IPS-18a (cell line): Measurements from ENCODE around the gene MAGEB2.

Experiments
- H3K27ac ChIP-seq: one replicate; pipeline ENCODE4 v1.5.1; 2013; ENCODE audit warnings: low read length
- H3K27me3 ChIP-seq: one replicate; pipeline ENCODE4 v1.6.1; 2013; ENCODE audit warnings: mild to moderate bottlenecking, low read length; ENCODE audit not compliant: control insufficient read depth, insufficient read depth
- H3K36me3 ChIP-seq: one replicate; pipeline ENCODE4 v1.6.1; 2013; ENCODE audit warnings: low read depth, low read length; ENCODE audit not compliant: control insufficient read depth
- H3K4me1 ChIP-seq: one replicate; pipeline ENCODE4 v1.6.1; 2013; ENCODE audit warnings: low read depth, low read length; ENCODE audit not compliant: control insufficient read depth
- H3K4me3 ChIP-seq: one replicate; pipeline ENCODE4 v1.5.1; 2013; ENCODE audit warnings: low read length
- H3K9ac ChIP-seq: one replicate; pipeline ENCODE4 v1.6.1; 2013; ENCODE audit warnings: mild to moderate bottlenecking, low read length, moderate library complexity
- H3K9me3 ChIP-seq: one replicate; pipeline ENCODE4 v1.6.1; 2013; ENCODE audit warnings: low read depth, low read length; ENCODE audit not compliant: control insufficient read depth

MAGEB2 gene

GRCh38 chrX:30228526-30228925, 13.2 kb downstream of the MAGEB2 start:
- H3K9ac ChIP-seq = no peak overlapping the region
- peaks cover 7% of the 10 kb centered on the region for H3K9me3 ChIP-seq
- no peaks in the 10 kb centered on the region for H3K36me3 ChIP-seq
- H3K27me3 ChIP-seq = no peaks in the 10 kb centered on the region
- H3K4me3 ChIP-seq = no peak overlapping the region
- H3K4me1 ChIP-seq = peaks cover 5% of the 10 kb centered on the region
- H3K27ac ChIP-seq = no peak overlapping the region

- Histone ChIP-seq H3K9ac (no peak within 1 kb of the TSS), H3K27me3 (no peaks in the 10 kb centered on the region), H3K4me1 (peaks cover 5% of the 10 kb centered on the region), H3K36me3 (no peaks in the 10 kb centered on the region), H3K4me3 (no peak within 1 kb of the TSS), H3K27ac (no peak within 1 kb of the TSS), H3K9me3 (peaks cover 8% of the 10 kb centered on the region)
Observed at GRCh38 chrX:30230395-30230794, 15.0 kb downstream of the MAGEB2 start, which contains the start of gene MAGEB3. Gene MAGEB3, plus strand, starts transcription at chrX:30230657. Its CDS starts 5,268 bp downstream, at chrX:30235925.

GRCh38 chrX:30241724-30242415, 26.5 kb downstream of the MAGEB2 start, which contains the start of gene MAGEB4:
Gene MAGEB4, plus strand, starts transcription at chrX:30242000. Its CDS starts 136 bp downstream, at chrX:30242136.
- Histone ChIP-seq H3K4me3 (no peak within 1 kb of the TSS), H3K4me1 (no peaks in the 10 kb centered on the region), H3K36me3 (no peaks in the 10 kb centered on the region), H3K9ac (no peak within 1 kb of the TSS), H3K27me3 (no peaks in the 10 kb centered on the region), H3K9me3 (peaks cover 13% of the 10 kb centered on the region), H3K27ac (no peak within 1 kb of the TSS)

DNA sequence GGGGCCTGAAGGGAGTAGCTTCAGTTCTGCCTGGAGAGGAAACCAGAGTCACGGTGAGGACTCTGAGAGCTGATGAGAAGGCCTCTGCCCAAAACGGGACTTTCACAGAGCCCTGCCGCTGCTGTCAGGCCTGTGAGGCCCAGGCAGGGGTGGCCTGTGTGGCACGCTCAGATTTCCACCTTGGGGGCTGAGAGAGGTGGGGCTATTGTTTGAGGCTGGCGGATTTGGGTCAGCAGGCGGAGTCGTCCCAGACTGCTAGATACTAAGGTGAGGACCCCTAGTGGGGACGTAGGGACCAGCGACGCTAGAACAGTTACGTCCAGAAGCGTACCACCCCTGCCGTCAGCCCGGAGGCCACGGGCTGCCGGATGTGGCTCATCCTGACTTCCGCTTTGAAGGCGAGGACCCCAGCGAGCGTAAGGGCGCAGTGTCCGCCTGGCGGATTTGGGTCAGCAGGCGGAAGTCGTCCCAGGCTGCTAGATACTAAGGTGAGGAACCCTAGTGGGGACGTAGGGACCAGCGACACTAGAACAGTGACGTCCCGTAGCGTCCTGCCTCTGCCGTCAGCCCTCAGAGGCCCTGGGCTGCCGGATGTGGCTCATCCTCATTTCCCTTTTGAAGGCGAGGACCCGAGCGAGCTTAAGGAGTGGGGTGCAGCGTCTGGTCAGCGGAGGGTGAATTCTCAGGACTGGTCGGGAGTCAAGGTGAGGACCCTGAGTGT, 31.6 kb downstream of the MAGEB2 start, which contains the start of gene MAGEB1:
TSS of gene MAGEB1 (plus strand) at position 378 of the 721 bp plus-strand sequence. CDS start 3,348 bp downstream, outside the sequence.
- Histone ChIP-seq H3K27ac (no peak within 1 kb of the TSS), H3K27me3 (no peaks in the 10 kb centered on the region), H3K4me3 (no peak within 1 kb of the TSS), H3K9me3 (peaks cover 12% of the 10 kb centered on the region), H3K9ac (no peak within 1 kb of the TSS), H3K4me1 (no peaks in the 10 kb centered on the region), H3K36me3 (no peaks in the 10 kb centered on the region)

DNA sequence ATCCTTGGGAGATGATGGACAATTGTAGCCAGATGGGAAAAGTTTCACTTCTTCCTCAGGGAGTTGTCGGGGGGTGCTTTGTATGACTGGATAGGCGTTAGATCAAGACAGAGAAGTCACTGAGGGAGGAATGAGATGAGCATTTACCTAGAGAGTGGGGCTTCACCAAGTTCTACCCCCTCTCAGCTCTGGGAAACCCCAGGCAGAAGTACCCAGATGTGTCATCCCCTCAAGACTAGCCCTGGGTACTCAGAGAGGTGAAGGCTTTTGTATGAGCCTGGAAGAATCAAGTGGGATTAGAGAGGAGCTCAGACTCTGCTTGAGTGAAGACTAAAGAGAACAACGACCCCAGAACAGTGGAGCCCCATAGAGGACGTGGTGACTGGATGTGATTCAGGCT, 33.5 kb downstream of the MAGEB2 start:
- H3K9me3 ChIP-seq = peaks cover 11% of the 10 kb centered on the region
- H3K4me3 ChIP-seq = no peak overlapping the region
- no peaks in the 10 kb centered on the region for H3K36me3 ChIP-seq
- H3K27me3 ChIP-seq = no peaks in the 10 kb centered on the region
- no peaks in the 10 kb centered on the region for H3K4me1 ChIP-seq
- no peak overlapping the region for H3K9ac ChIP-seq
- H3K27ac ChIP-seq = no peak overlapping the region

GRCh38 chrX:30253257-30253656, 37.9 kb downstream of the MAGEB2 start:
- no peak overlapping the region for H3K27ac ChIP-seq
- peaks cover 27% of the 10 kb centered on the region for H3K9me3 ChIP-seq
- H3K36me3 ChIP-seq = no peaks in the 10 kb centered on the region
- no peaks in the 10 kb centered on the region for H3K4me1 ChIP-seq
- no peaks in the 10 kb centered on the region for H3K27me3 ChIP-seq
- H3K4me3 ChIP-seq = no peak overlapping the region
- H3K9ac ChIP-seq = no peak overlapping the region

- Histone ChIP-seq H3K4me1 (no peaks in the 10 kb centered on the region), H3K36me3 (no peaks in the 10 kb centered on the region), H3K4me3 (no peak overlapping the region), H3K9ac (no peak overlapping the region), H3K27ac (no peak overlapping the region), H3K9me3 (peaks cover 26% of the 10 kb centered on the region), H3K27me3 (no peaks in the 10 kb centered on the region)
Observed at GRCh38 chrX:30259927-30260326, 44.6 kb downstream of the MAGEB2 start.

- Histone ChIP-seq H3K27me3 (no peaks in the 10 kb centered on the region), H3K9me3 (peaks cover 23% of the 10 kb centered on the region), H3K4me1 (no peaks in the 10 kb centered on the region), H3K36me3 (no peaks in the 10 kb centered on the region), H3K4me3 (no peak overlapping the region), H3K27ac (no peak overlapping the region), H3K9ac (no peak overlapping the region)
Observed at GRCh38 chrX:30261012-30261411, 45.6 kb downstream of the MAGEB2 start.

DNA sequence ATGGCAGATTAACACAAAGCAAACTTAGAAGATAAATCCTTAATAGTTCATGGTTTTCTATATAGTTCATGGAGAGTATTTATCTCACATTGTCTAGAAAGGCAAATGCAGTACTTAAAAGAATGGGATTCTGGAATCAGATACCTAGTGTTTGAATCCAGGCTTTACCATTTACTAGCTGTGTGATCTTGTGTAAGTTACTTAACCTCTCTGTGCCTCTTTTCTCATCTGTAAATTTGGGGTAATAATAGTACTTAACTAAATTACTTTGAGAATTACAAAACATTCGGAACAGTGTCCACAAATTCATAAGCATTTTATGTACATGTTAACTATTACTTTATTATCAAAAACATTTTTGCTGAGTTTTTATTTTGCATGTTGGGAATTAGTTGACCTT, 47.4 kb downstream of the MAGEB2 start:
- Histone ChIP-seq H3K9me3 (peaks cover 12% of the 10 kb centered on the region), H3K4me1 (no peaks in the 10 kb centered on the region), H3K36me3 (no peaks in the 10 kb centered on the region), H3K9ac (no peak overlapping the region), H3K4me3 (no peak overlapping the region), H3K27ac (no peak overlapping the region), H3K27me3 (no peaks in the 10 kb centered on the region)
